CD4-positive, CD25-positive, alpha-beta regulatory T cell (primary cell): ENCODE data around the gene TRAPPC5. TPM values are rescaled to one million over a fixed set of nuclear protein-coding genes. Genes with fewer than 3 reads are reported as not detected.

ENCODE experiments used
- ATAC-seq, 2 donors: fragments of 150-1000 bp; cut with Tn5 transposase; one replicate each; pipeline ENCODE4 v1.10.0; 2021; ENCODE audit warnings: low read depth in 2 of 2, moderate number of reproducible peaks in 2 of 2, moderate library complexity in 1 of 2
- DNase-seq, 3 donors: peaks; one replicate each; pipeline versions ENCODE4 v3.0.0 to v3.0.0-alpha.2; 2012 to 2022; ENCODE audit warnings: mixed read lengths in 1 of 3
- H3K27ac ChIP-seq: one replicate; pipeline ENCODE4 v1.7.0; 2013; ENCODE audit warnings: mild to moderate bottlenecking, low read length; ENCODE audit not compliant: insufficient read depth, poor library complexity, severe bottlenecking
- H3K27me3 ChIP-seq: one replicate; pipeline ENCODE4 v1.7.0; 2013; ENCODE audit warnings: low read length; ENCODE audit not compliant: control insufficient read depth, insufficient read depth
- H3K36me3 ChIP-seq: one replicate; pipeline ENCODE4 v1.7.0; 2013; ENCODE audit warnings: mild to moderate bottlenecking, low read length, moderate library complexity; ENCODE audit not compliant: control insufficient read depth, insufficient read depth
- H3K4me1 ChIP-seq: 2 replicates; pipeline ENCODE4 v1.7.0; 2013; ENCODE audit warnings: mild to moderate bottlenecking, low read length; ENCODE audit not compliant: insufficient read depth, control insufficient read depth, poor library complexity, severe bottlenecking
- H3K4me3 ChIP-seq: one replicate; pipeline ENCODE4 v1.7.0; 2013; ENCODE audit warnings: low read depth, mild to moderate bottlenecking, low read length, moderate library complexity
- H3K9me3 ChIP-seq, 2 experiments: 1 replicate in 1 of 2; 2 replicates in 1 of 2; pipeline ENCODE4 v1.7.0; 2013; ENCODE audit warnings: low read length in 2 of 2, mild to moderate bottlenecking in 1 of 2, moderate library complexity in 1 of 2; ENCODE audit not compliant: control insufficient read depth in 2 of 2
- H3K27ac Mint-ChIP-seq, 3 donors: one replicate each; pipeline ENCODE4 v1.8.0; 2020 to 2022; ENCODE audit warnings: mild to moderate bottlenecking in 3 of 3, mixed read lengths in 3 of 3, moderate library complexity in 2 of 3
- H3K27me3 Mint-ChIP-seq: one replicate; pipeline ENCODE4 v1.8.0; 2022; ENCODE audit warnings: mild to moderate bottlenecking, mixed read lengths
- H3K36me3 Mint-ChIP-seq: one replicate; pipeline ENCODE4 v1.8.0; 2020; ENCODE audit warnings: mixed read lengths
- H3K4me1 Mint-ChIP-seq, 4 donors: one replicate each; pipeline ENCODE4 v1.8.0; 2020 to 2022; ENCODE audit warnings: mixed read lengths in 4 of 4, mild to moderate bottlenecking in 1 of 4
- H3K4me3 Mint-ChIP-seq, 4 donors: one replicate each; pipeline ENCODE4 v1.8.0; 2020 to 2022; ENCODE audit warnings: mild to moderate bottlenecking in 4 of 4, mixed read lengths in 4 of 4, moderate library complexity in 3 of 4
- H3K9me3 Mint-ChIP-seq, 7 donors: one replicate each; pipeline ENCODE4 v1.8.0; 2020 to 2022; ENCODE audit warnings: mixed read lengths in 7 of 7, mild to moderate bottlenecking in 3 of 7, moderate library complexity in 2 of 7
- polyA plus RNA-seq, 4 donors: library from polyadenylated mRNA; unstranded; fragments of 300-500 nt; fragmentation: Illumina TruSeq; gene quantifications; one replicate each; pipeline ENCODE4 v1.2.3, GENCODE V29; 2021
- total RNA-seq: library from RNA; stranded (reverse); gene quantifications from one replicate; pipeline ENCODE4 v1.2.3, GENCODE V29; 2022

The TRAPPC5 gene
- total and polyA plus RNA-seq, 5 donors from 2014 or later = 63.9 to 229 (median 180) TPM

DNA sequence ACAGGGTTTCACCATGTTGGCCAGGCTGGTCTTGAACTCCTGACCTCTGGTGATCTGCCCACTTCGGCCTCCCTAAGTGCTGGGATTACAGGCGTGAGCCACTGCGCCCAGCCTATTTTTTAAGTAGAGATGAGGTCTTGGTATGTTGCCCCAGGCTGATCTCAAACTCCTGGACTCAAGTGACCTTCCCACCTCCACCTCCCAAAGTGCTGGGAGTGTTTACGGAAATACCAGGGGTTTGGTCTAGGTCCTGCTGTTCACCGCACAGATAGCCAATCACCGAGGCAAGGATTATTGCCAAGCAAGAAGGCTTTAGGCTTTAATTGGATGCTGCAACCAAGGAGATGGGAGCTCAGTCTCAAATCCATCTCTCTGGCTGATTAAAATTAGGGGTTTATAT is 39.7 kb downstream of the TRAPPC5 start:
- no peak overlapping the region for H3K27ac Mint-ChIP-seq
- H3K4me1 Mint-ChIP-seq = peaks cover 0 to 10% (median 2%) of the 10 kb centered on the region in 4 donors
- ATAC-seq (no peak), DNase-seq (no peak)
- Histone ChIP-seq H3K9me3 (peaks cover 0 to 3% of the 10 kb centered on the region in 2 experiments), H3K36me3 (no peaks in the 10 kb centered on the region), H3K27ac (no peak overlapping the region), H3K4me1 (no peaks in the 10 kb centered on the region), H3K27me3 (no peaks in the 10 kb centered on the region), H3K4me3 (no peak overlapping the region)
- peaks cover 0 to 7% (median 3%) of the 10 kb centered on the region in 7 donors for H3K9me3 Mint-ChIP-seq
- no peaks in the 10 kb centered on the region for H3K27me3 Mint-ChIP-seq
- no peaks in the 10 kb centered on the region for H3K36me3 Mint-ChIP-seq
- no peak overlapping the region for H3K4me3 Mint-ChIP-seq

DNA sequence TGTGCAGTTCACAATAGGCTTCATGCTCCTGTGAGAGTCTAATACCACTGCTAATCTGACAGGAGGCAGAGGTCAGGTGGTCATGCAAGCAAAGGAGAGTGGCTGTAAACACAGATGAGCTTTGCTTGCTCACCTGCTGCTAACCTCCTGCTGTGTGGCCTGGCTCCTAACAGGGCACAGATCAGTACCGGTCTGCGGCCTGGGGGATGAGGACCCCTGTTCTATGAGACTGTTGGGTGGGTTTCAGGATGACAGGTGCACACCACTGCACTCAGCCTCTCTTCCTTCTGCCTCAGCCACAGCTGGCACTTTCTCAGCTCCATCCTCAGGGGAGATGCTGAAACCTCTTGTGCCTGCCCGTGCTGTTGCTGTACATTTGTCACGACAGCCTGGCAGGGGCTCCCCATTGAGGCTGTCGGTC is 41.6 kb downstream of the TRAPPC5 start:
- H3K4me3 Mint-ChIP-seq = no peak overlapping the region
- no peaks in the 10 kb centered on the region for H3K36me3 Mint-ChIP-seq
- no peaks in the 10 kb centered on the region for H3K27me3 ChIP-seq
- no peak overlapping the region for H3K27ac ChIP-seq
- H3K4me3 ChIP-seq = no peak overlapping the region
- no peaks in the 10 kb centered on the region for H3K9me3 ChIP-seq
- peaks cover 0 to 8% (median 0%) of the 10 kb centered on the region in 7 donors for H3K9me3 Mint-ChIP-seq
- no peak overlapping the region for H3K27ac Mint-ChIP-seq
- DNase-seq = no peak
- H3K36me3 ChIP-seq = no peaks in the 10 kb centered on the region
- peaks cover 0 to 5% (median 2%) of the 10 kb centered on the region in 4 donors for H3K4me1 Mint-ChIP-seq
- no peaks in the 10 kb centered on the region for H3K4me1 ChIP-seq
- no peak for ATAC-seq
- no peaks in the 10 kb centered on the region for H3K27me3 Mint-ChIP-seq

DNA sequence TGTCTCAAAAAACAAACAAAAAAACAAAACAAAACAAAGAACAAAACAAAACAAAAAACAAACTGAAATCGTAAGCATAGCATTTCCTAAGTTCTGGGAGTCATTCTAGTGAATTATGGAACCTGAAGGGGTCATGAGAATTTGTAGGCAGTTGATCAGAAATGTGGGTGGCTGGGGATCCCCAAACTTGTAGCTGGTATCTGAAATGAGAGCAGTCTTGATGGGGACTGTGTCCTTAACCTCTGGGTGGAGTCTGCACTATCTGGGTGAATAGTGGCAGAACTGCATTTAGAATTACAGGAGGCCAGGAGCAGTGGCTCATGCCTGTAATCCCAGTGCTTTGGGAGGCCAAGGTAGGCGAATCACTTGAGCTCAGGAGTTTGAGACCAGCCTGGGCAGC is 45.2 kb downstream of the TRAPPC5 start:
- Mint-ChIP-seq H3K36me3 (no peaks in the 10 kb centered on the region), H3K9me3 (peaks cover 0 to 5% (median 0%) of the 10 kb centered on the region in 7 donors), H3K4me3 (no peak overlapping the region), H3K4me1 (peaks cover 0 to 13% (median 3%) of the 10 kb centered on the region in 4 donors), H3K27ac (no peak overlapping the region), H3K27me3 (peaks cover 27% of the 10 kb centered on the region)
- Histone ChIP-seq H3K27me3 (peaks cover 10% of the 10 kb centered on the region), H3K27ac (no peak overlapping the region), H3K36me3 (no peaks in the 10 kb centered on the region), H3K4me3 (no peak overlapping the region), H3K9me3 (no peaks in the 10 kb centered on the region), H3K4me1 (peaks cover 9% of the 10 kb centered on the region)
- DNase-seq = no peak
- no peak for ATAC-seq

DNA sequence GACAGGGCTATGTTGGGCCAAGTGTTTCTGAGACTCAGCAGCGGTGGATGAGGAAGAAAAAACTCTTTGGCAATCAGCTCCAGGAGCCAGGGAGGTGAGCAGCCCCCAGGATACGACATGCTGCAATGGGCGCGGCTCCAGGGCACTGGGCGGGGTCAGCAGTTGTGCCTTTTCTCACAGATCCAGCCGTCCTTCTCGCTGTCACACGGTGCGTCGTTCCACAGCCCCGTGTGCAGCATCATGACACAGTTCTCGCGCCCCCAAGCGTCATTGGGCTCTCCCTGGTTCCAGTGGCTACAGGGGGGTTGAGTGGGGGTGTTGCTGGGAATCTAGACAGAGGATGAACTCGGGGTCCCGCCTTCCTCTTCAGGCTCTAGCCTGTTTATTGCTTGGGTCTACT is 48.6 kb downstream of the TRAPPC5 start:
- DNase-seq = no peak

DNA sequence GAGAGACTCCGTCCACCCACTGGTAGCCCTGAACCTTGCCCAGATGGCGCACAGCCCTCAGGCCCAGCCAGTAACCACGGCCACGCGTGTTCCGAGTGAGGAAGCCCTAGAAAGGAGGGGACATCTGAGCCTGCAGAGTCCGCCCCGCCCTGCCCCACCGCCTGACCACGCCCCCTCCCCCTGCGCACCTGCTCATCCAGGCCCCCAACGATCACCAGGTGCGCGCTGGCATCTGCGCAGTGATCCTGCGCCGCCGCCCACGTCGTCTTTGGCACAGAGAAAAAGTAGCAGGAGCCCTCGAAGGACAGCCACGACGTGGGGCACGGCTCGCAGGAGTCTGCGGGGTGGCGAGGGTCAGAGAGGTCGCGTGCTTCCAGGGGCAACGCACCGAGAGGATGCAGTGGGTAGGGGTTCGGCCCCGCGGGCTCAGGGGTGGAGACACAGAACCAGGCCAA is 49.2 kb downstream of the TRAPPC5 start:
- ATAC-seq (no peak), DNase-seq (no peak)
- Mint-ChIP-seq H3K27ac (peak overlapping the region in 1 of 3 donors; percentile 32), H3K9me3 (peaks cover 0 to 2% (median 0%) of the 10 kb centered on the region in 7 donors), H3K4me1 (peaks cover 0 to 16% (median 3%) of the 10 kb centered on the region in 4 donors), H3K36me3 (no peaks in the 10 kb centered on the region), H3K27me3 (peaks cover 51% of the 10 kb centered on the region), H3K4me3 (peak overlapping the region in 2 of 4 donors; percentile 39 to 48)
- Histone ChIP-seq H3K9me3 (no peaks in the 10 kb centered on the region), H3K36me3 (no peaks in the 10 kb centered on the region), H3K4me1 (peaks cover 9% of the 10 kb centered on the region), H3K27ac (no peak overlapping the region), H3K4me3 (no peak overlapping the region), H3K27me3 (peaks cover 12% of the 10 kb centered on the region)

More for the DNA sequence above, 48.6 kb downstream of the TRAPPC5 start:
- H3K27ac Mint-ChIP-seq = no peak overlapping the region
- H3K27me3 Mint-ChIP-seq = peaks cover 51% of the 10 kb centered on the region
- H3K27ac ChIP-seq = no peak overlapping the region
- no peak overlapping the region for H3K4me3 ChIP-seq
- peak in 1 of 2 donors; percentile 6 for ATAC-seq
- peaks cover 9% of the 10 kb centered on the region for H3K4me1 ChIP-seq
- peaks cover 10% of the 10 kb centered on the region for H3K27me3 ChIP-seq
- H3K9me3 ChIP-seq = no peaks in the 10 kb centered on the region
- H3K4me3 Mint-ChIP-seq = no peak overlapping the region
- H3K9me3 Mint-ChIP-seq = peaks cover 0 to 2% (median 0%) of the 10 kb centered on the region in 7 donors
- H3K4me1 Mint-ChIP-seq = peaks cover 0 to 16% (median 3%) of the 10 kb centered on the region in 4 donors
- H3K36me3 ChIP-seq = no peaks in the 10 kb centered on the region
- no peaks in the 10 kb centered on the region for H3K36me3 Mint-ChIP-seq

DNA sequence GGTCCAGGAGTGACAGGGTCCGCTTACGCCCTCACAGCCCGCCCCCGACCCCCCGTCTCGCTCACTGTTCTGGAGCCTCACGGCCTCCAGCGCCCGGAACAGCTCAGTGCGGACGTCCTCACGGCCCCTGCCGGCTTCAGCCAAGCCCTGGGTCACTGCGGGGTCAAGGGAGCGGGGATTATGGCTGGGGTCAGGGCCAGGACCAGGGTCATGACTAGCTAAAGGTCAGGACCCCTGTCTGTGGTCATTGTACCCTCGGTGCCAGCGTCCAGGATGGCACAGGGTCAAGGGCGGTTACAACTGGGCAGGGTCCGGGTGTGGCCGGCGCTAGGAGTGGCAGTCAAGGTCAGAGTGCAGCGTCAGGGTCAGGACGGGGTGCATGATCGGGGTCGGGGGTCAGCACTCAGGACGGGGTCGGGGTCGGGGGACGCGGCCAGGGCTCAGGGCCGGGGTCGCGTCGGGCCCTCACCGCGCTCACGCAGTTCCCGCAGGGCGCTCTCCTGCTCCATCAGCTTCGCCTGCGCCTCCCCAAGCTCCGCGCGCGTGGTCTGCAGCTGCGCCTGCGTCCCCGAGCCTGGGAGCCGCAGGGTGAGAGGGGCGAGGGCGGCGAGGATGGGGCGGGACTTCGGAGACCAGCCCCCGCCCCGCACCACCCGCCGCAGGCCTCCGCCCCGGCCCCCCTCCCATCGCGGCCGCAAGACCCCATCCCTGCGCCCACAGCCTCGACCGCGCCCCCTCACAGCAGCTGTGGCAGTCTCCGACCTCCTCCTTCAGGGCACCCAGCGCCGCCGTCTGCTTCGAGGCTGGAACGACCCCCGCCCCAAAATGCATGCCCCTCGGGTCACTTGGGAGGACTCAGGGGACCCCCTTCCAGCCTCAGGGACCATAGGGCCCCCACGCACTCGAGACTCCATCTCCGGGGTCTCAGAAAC is 49.9 kb downstream of the TRAPPC5 start:
- H3K4me3 ChIP-seq = no peak overlapping the region

DNA sequence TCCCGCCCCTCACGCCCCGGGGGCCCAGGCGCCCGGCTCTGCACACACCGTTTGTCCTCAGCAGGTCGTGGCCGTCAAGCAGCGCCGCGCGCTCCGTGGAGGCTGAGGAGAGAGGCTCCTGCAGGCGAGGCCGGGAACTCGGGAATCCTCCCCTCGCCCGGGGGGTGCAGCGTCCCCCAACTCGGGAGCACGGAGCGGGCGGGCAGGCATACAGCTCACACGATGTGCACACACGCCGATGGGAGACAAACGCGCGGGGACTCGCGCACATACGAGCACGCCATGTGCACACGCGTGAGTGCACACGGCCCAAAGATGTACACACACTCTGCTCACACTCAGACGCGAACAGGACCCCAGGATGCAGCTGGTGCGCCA is 50.6 kb downstream of the TRAPPC5 start:
- H3K27me3 ChIP-seq = peaks cover 12% of the 10 kb centered on the region
- no peak overlapping the region for H3K4me3 ChIP-seq
- no peak overlapping the region for H3K4me3 Mint-ChIP-seq
- H3K27ac Mint-ChIP-seq = no peak overlapping the region
- no peaks in the 10 kb centered on the region for H3K9me3 ChIP-seq
- no peak overlapping the region for H3K27ac ChIP-seq
- no peaks in the 10 kb centered on the region for H3K36me3 Mint-ChIP-seq
- ATAC-seq = no peak
- peaks cover 9% of the 10 kb centered on the region for H3K4me1 ChIP-seq
- H3K4me1 Mint-ChIP-seq = peaks cover 0 to 16% (median 3%) of the 10 kb centered on the region in 4 donors
- H3K36me3 ChIP-seq = no peaks in the 10 kb centered on the region
- no peak for DNase-seq
- peaks cover 0 to 2% (median 0%) of the 10 kb centered on the region in 7 donors for H3K9me3 Mint-ChIP-seq
- peaks cover 54% of the 10 kb centered on the region for H3K27me3 Mint-ChIP-seq

More for the DNA sequence above, 49.9 kb downstream of the TRAPPC5 start:
- DNase-seq = no peak
- Histone ChIP-seq H3K4me1 (peaks cover 9% of the 10 kb centered on the region), H3K27me3 (peaks cover 12% of the 10 kb centered on the region), H3K27ac (no peak overlapping the region), H3K36me3 (no peaks in the 10 kb centered on the region), H3K9me3 (no peaks in the 10 kb centered on the region)
- no peak overlapping the region for H3K27ac Mint-ChIP-seq
- ATAC-seq = no peak
- H3K9me3 Mint-ChIP-seq = peaks cover 0 to 2% (median 0%) of the 10 kb centered on the region in 7 donors
- H3K27me3 Mint-ChIP-seq = peaks cover 51% of the 10 kb centered on the region
- H3K4me3 Mint-ChIP-seq = no peak overlapping the region
- H3K4me1 Mint-ChIP-seq = peaks cover 0 to 16% (median 3%) of the 10 kb centered on the region in 4 donors
- H3K36me3 Mint-ChIP-seq = no peaks in the 10 kb centered on the region
